Activated CD4-positive, alpha-beta T cell treated with anti-CD3 and anti-CD28 coated beads, Interleukin-2, amount 10 ng/mL, durations not matched to agents 7 days and 5 days (primary cell): Measurements from ENCODE around the gene ZBTB14. TPM values are rescaled to one million over a fixed set of nuclear protein-coding genes. Genes with fewer than 3 reads are reported as not detected.

ENCODE experiments used
- CTCF ChIA-PET: fragments of 350-600 bp; sonication (Branson Sonifier 250); formaldehyde crosslinking; loops from one replicate; lab custom pipeline; 2021; ENCODE audit warnings: antibody characterized with exemption; lab: Charles Lee
- POLR2A ChIA-PET: fragments of 350-600 bp; sonication (Branson Sonifier 250); formaldehyde crosslinking; loops from one replicate; lab custom pipeline; 2021; ENCODE audit warnings: antibody characterized with exemption; lab: Charles Lee
- DNase-seq: peaks from one replicate; pipeline ENCODE4 v3.0.0-alpha.2; 2020
- H3K27ac Mint-ChIP-seq: one replicate; pipeline ENCODE4 v1.8.0; 2021; ENCODE audit warnings: mild to moderate bottlenecking, moderate library complexity, mixed read lengths
- H3K27me3 Mint-ChIP-seq: one replicate; pipeline ENCODE4 v1.8.0; 2021; ENCODE audit warnings: mixed read lengths
- H3K36me3 Mint-ChIP-seq: one replicate; pipeline ENCODE4 v1.8.0; 2021; ENCODE audit warnings: low read depth, mixed read lengths
- H3K4me1 Mint-ChIP-seq: one replicate; pipeline ENCODE4 v1.8.0; 2021; ENCODE audit warnings: mixed read lengths
- H3K4me3 Mint-ChIP-seq: one replicate; pipeline ENCODE4 v1.8.0; 2021; ENCODE audit warnings: mild to moderate bottlenecking, moderate library complexity, mixed read lengths
- H3K9me3 Mint-ChIP-seq: one replicate; pipeline ENCODE4 v1.8.0; 2021; ENCODE audit warnings: mixed read lengths
- total RNA-seq, 2 experiments: library from RNA; stranded (reverse); gene quantifications; one replicate each; pipeline ENCODE4 v1.2.3, GENCODE V29; 2021

Gene ZBTB14
- total RNA-seq, 2 experiments from 2014 or later, result 26.6 to 27.4 TPM

DNA sequence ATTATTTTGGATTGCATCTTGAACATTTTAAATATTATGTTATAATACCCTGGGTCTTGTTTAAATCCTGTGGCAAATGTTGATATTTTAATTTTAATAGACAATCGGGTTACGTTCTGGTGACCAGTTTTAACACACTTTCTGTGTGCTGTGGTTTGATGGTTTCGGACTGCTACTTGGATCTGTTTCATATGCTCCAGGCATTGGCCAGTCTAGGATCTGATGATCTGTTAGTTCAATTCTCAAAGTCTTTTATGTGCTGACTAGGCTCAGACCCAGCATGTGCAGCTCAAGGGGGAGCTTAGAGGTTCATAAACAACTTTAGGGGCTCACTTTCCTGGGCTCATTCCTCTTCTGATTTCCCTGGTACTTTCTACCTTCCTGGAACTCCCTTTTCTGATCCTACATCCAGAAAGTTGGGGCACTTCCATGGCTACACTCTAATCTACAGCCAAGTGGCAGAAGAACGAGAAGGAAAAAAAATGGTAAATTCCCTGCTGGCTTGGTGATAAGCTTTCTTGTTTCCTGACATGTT lies 5.0 kb upstream of the ZBTB14 start:
- Mint-ChIP-seq H3K9me3 (no peaks in the 10 kb centered on the region), H3K36me3 (peaks cover 2% of the 10 kb centered on the region), H3K27ac (no peak overlapping the region), H3K4me1 (peaks cover 13% of the 10 kb centered on the region), H3K27me3 (peaks cover 34% of the 10 kb centered on the region), H3K4me3 (no peak overlapping the region)
- DNase-seq, result no peak
- ChIA-PET POLR2A (no interaction called here), CTCF (no interaction called here)

DNA sequence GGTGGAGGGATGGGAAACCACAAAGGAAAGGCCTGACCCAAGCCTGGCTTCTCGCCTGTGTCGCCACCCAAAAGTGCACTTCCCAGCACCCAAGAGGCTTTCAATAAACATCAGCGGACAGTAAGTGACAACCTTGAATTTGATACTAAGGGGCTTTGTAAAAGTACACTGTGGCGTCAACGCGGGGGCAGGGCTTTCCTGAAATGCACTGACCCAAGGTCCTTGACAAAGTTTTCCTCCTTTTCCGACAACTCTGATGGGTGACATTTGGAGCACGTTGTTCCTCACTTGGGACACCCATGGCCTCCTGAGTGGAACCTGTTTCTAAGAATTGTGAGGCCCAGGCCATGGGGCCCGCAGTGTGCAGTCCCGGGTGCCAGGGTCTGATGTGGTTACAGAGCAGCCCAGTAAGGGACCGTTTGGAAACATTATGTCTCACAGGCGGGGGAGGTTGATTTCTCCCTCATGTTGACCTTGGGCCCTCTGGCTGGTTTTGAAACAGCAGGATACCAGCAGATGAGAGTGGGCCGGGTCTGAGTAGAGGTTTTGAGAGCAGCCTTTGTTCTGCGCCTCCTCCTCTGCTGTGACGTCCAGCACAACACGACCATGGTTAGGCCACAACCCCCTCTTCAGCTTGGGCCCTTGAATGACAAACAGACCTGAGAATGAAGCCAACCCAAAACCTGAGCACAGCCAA lies 2.8 kb upstream of the ZBTB14 start:
- H3K9me3 Mint-ChIP-seq, result no peaks in the 10 kb centered on the region
- H3K4me3 Mint-ChIP-seq, result no peak overlapping the region
- ChIA-PET CTCF (no interaction called here), POLR2A (no interaction called here)
- H3K36me3 Mint-ChIP-seq, result peaks cover 2% of the 10 kb centered on the region
- no peak overlapping the region for H3K27ac Mint-ChIP-seq
- peaks cover 27% of the 10 kb centered on the region for H3K27me3 Mint-ChIP-seq
- no peak for DNase-seq
- H3K4me1 Mint-ChIP-seq, result peaks cover 23% of the 10 kb centered on the region

GRCh38 chr18:5297597-5297996 lies 2.1 kb upstream of the ZBTB14 start:
- no peaks in the 10 kb centered on the region for H3K9me3 Mint-ChIP-seq
- no peak overlapping the region for H3K27ac Mint-ChIP-seq
- peaks cover 22% of the 10 kb centered on the region for H3K27me3 Mint-ChIP-seq
- peaks cover 30% of the 10 kb centered on the region for H3K4me1 Mint-ChIP-seq
- ChIA-PET POLR2A (no interaction called here), CTCF (interaction anchor here (4.7 kb wide), 1 partner anchor 60 kb away, joined by 19 read pairs; no protein-coding TSS in a partner anchor)
- peak overlapping the region; percentile 3 for H3K4me3 Mint-ChIP-seq
- DNase-seq, result no peak
- peaks cover 6% of the 10 kb centered on the region for H3K36me3 Mint-ChIP-seq

- H3K4me3 Mint-ChIP-seq, result peak overlapping the region; percentile 88
- no peaks in the 10 kb centered on the region for H3K9me3 Mint-ChIP-seq
- peaks cover 17% of the 10 kb centered on the region for H3K27me3 Mint-ChIP-seq
- peak overlapping the region; percentile 97 for H3K27ac Mint-ChIP-seq
- H3K4me1 Mint-ChIP-seq, result peaks cover 33% of the 10 kb centered on the region
- CTCF ChIA-PET, result interaction anchor here (1.1 to 4.7 kb wide), 2 partner anchors 17 to 60 kb away, joined by 4 to 19 read pairs; no protein-coding TSS in a partner anchor
- POLR2A ChIA-PET, result interaction anchor here (1.1 kb wide), 1 partner anchor 59 kb away, joined by 3 read pairs; no protein-coding TSS in a partner anchor
- DNase-seq, result peak; percentile 64
- peaks cover 13% of the 10 kb centered on the region for H3K36me3 Mint-ChIP-seq
These were observed 1.3 kb upstream of the ZBTB14 start for GRCh38 chr18:5296706-5297320.

- Mint-ChIP-seq H3K36me3 (peaks cover 19% of the 10 kb centered on the region), H3K4me1 (peaks cover 37% of the 10 kb centered on the region), H3K27ac (peak overlapping the region; percentile 97), H3K4me3 (peak overlapping the region; percentile 88), H3K9me3 (no peaks in the 10 kb centered on the region), H3K27me3 (peaks cover 15% of the 10 kb centered on the region)
- peak; percentile 93 for DNase-seq
- CTCF ChIA-PET, result interaction anchor here (0.8 to 4.7 kb wide), 4 partner anchors 12 to 64 kb away, joined by 3 to 19 read pairs (median 4); no protein-coding TSS in a partner anchor
- POLR2A ChIA-PET, result interaction anchor here (0.6 to 1.8 kb wide), 4 partner anchors 58 to 442 kb away, joined by 3 to 7 read pairs (median 4); no protein-coding TSS in a partner anchor
These were observed 617 bp upstream of the ZBTB14 start for GRCh38 chr18:5295981-5296705.

GRCh38 chr18:5294457-5295230 lies 882 bp downstream of the ZBTB14 start:
- peak overlapping the region; percentile 93 for H3K4me3 Mint-ChIP-seq
- ChIA-PET CTCF (interaction anchor here (1.0 to 4.7 kb wide), 3 partner anchors 12 to 63 kb away, joined by 3 to 19 read pairs (median 3); no protein-coding TSS in a partner anchor), POLR2A (interaction anchor here (1.4 to 1.8 kb wide), 2 partner anchors 57 to 79 kb away, joined by 7 to 11 read pairs; no protein-coding TSS in a partner anchor)
- H3K4me1 Mint-ChIP-seq, result peaks cover 42% of the 10 kb centered on the region
- peaks cover 33% of the 10 kb centered on the region for H3K36me3 Mint-ChIP-seq
- H3K27me3 Mint-ChIP-seq, result peaks cover 6% of the 10 kb centered on the region
- peak overlapping the region; percentile 99 for H3K27ac Mint-ChIP-seq
- H3K9me3 Mint-ChIP-seq, result no peaks in the 10 kb centered on the region
- DNase-seq, result peak; percentile 64

- Mint-ChIP-seq H3K4me3 (peak overlapping the region; percentile 93), H3K27ac (peak overlapping the region; percentile 99), H3K36me3 (peaks cover 33% of the 10 kb centered on the region), H3K27me3 (peaks cover 2% of the 10 kb centered on the region), H3K4me1 (peaks cover 42% of the 10 kb centered on the region), H3K9me3 (no peaks in the 10 kb centered on the region)
- ChIA-PET POLR2A (interaction anchor here (1.4 kb wide), 1 partner anchor 57 kb away, joined by 11 read pairs; no protein-coding TSS in a partner anchor), CTCF (interaction anchor here (1.2 to 4.7 kb wide), 2 partner anchors 11 to 57 kb away, joined by 3 to 19 read pairs; no protein-coding TSS in a partner anchor)
- no peak for DNase-seq
These were observed 1.4 kb downstream of the ZBTB14 start for GRCh38 chr18:5294113-5294456.

DNA sequence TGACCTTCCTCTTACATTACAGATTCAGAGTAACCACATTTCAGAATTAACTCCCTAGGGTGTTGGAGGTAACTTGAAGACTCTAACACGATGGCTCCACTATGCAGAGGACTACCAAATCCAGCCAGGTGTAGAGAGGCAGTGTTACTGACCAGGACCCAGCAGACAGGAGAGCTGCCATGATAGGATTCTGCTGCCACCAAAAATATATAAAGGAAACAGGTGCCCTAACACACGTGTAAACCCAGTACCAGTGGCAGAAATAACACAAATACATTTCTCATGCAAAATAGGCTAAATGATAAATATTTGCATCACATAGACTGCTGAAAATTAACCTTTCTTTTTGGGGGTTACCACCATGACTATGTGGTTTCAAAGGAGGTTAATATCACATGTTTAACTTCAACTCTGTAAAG lies 7.0 kb downstream of the ZBTB14 start:
- Mint-ChIP-seq H3K4me1 (peaks cover 21% of the 10 kb centered on the region), H3K36me3 (peaks cover 49% of the 10 kb centered on the region), H3K9me3 (no peaks in the 10 kb centered on the region), H3K4me3 (no peak overlapping the region), H3K27me3 (no peaks in the 10 kb centered on the region), H3K27ac (no peak overlapping the region)
- ChIA-PET CTCF (no interaction called here), POLR2A (no interaction called here)
- no peak for DNase-seq

GRCh38 chr18:5287854-5288253 lies 7.7 kb downstream of the ZBTB14 start:
- Mint-ChIP-seq H3K9me3 (no peaks in the 10 kb centered on the region), H3K4me3 (no peak overlapping the region), H3K27ac (no peak overlapping the region), H3K36me3 (peaks cover 47% of the 10 kb centered on the region), H3K4me1 (peaks cover 16% of the 10 kb centered on the region), H3K27me3 (no peaks in the 10 kb centered on the region)
- POLR2A ChIA-PET, result no interaction called here
- DNase-seq, result no peak
- CTCF ChIA-PET, result no interaction called here

DNA sequence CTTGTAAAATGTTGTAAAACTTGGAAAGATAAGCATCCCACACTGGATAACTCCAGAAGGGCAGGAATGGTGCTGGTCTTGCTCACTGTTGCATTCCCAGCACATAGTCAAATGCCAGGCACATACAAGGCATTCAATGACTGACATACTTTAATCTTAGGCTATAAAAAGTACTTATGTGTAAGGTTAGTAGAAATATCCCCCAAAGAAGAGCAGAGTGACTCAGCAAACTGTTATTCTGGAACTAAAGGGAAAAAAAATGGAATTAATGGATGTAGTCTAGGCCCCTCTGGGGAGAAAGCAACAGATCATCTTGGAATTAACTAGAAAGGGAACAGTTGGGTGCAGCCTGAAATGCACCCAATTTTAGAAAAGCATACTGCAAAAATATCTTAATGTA lies 9.0 kb downstream of the ZBTB14 start:
- no peak overlapping the region for H3K27ac Mint-ChIP-seq
- CTCF ChIA-PET, result no interaction called here
- H3K27me3 Mint-ChIP-seq, result no peaks in the 10 kb centered on the region
- POLR2A ChIA-PET, result no interaction called here
- no peak for DNase-seq
- peaks cover 4% of the 10 kb centered on the region for H3K9me3 Mint-ChIP-seq
- H3K4me1 Mint-ChIP-seq, result peaks cover 12% of the 10 kb centered on the region
- no peak overlapping the region for H3K4me3 Mint-ChIP-seq
- peaks cover 37% of the 10 kb centered on the region for H3K36me3 Mint-ChIP-seq

- ChIA-PET POLR2A (no interaction called here), CTCF (no interaction called here)
- no peak for DNase-seq
- Mint-ChIP-seq H3K36me3 (peaks cover 27% of the 10 kb centered on the region), H3K4me1 (peaks cover 6% of the 10 kb centered on the region), H3K4me3 (no peak overlapping the region), H3K27ac (no peak overlapping the region), H3K9me3 (peaks cover 8% of the 10 kb centered on the region), H3K27me3 (no peaks in the 10 kb centered on the region)
These were observed 10.2 kb downstream of the ZBTB14 start for GRCh38 chr18:5285326-5285725.

DNA sequence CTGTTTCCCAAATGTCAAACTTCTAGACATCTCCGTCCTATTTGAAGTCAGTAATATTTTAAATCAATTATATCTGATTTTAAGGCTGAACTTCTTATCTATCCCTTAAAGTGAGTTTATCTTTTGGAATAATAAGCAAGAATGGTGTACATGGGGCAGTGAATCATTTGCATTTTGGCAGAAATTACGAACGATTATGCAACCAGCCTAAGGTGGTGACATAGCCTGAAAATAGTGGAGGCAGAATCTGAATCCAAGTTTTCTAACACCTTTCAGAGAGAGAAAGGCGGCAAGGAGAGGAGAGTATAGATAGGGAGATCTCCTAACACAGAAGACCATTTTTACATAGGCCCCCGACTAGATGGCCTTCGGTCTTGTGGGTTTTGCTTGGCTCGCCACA lies 10.7 kb downstream of the ZBTB14 start:
- H3K9me3 Mint-ChIP-seq, result peaks cover 12% of the 10 kb centered on the region
- H3K27me3 Mint-ChIP-seq, result no peaks in the 10 kb centered on the region
- DNase-seq, result no peak
- CTCF ChIA-PET, result no interaction called here
- H3K4me3 Mint-ChIP-seq, result no peak overlapping the region
- peaks cover 21% of the 10 kb centered on the region for H3K36me3 Mint-ChIP-seq
- POLR2A ChIA-PET, result no interaction called here
- H3K27ac Mint-ChIP-seq, result no peak overlapping the region
- H3K4me1 Mint-ChIP-seq, result peaks cover 6% of the 10 kb centered on the region
